ENCODE data around the gene TAF11L5.
"Not testable (repeated sequence)": the region's sequence is repeated elsewhere in the genome, so short reads cannot be mapped to it uniquely, and the experiment has no call there.

Gene TAF11L5

GRCh38 chr5:17524935-17525334 lies at the start of gene TAF11L5:
Gene TAF11L5 (plus strand): TSS chr5:17525235.
- DNase-seq = not testable (repeated sequence)

GRCh38 chr5:17477043-17477442 lies 48.0 kb upstream of the TAF11L5 start:
- DNase-seq = no peak

- no peak for DNase-seq
Observed at GRCh38 chr5:17477573-17478265, 47.3 kb upstream of the TAF11L5 start.

GRCh38 chr5:17481378-17481777 lies 43.7 kb upstream of the TAF11L5 start:
- no peak for DNase-seq

GRCh38 chr5:17482790-17483189 lies 42.2 kb upstream of the TAF11L5 start:
- DNase-seq = no peak

GRCh38 chr5:17486464-17487173 lies 38.4 kb upstream of the TAF11L5 start:
- not testable (repeated sequence) for DNase-seq

GRCh38 chr5:17487174-17487512 lies 37.9 kb upstream of the TAF11L5 start:
- DNase-seq = no peak

- DNase-seq = not testable (repeated sequence)
Observed at GRCh38 chr5:17491257-17491656, 33.8 kb upstream of the TAF11L5 start.

- no peak for DNase-seq
Observed at GRCh38 chr5:17492770-17493169, 32.3 kb upstream of the TAF11L5 start.

- DNase-seq = no peak
Observed at GRCh38 chr5:17497446-17497845, 27.6 kb upstream of the TAF11L5 start.

GRCh38 chr5:17497931-17498330 lies 27.1 kb upstream of the TAF11L5 start, which contains the start of gene TAF11L2:
Gene TAF11L2 (plus strand): TSS chr5:17498231.
- DNase-seq = not testable (repeated sequence)

GRCh38 chr5:17511775-17512325 lies 13.2 kb upstream of the TAF11L5 start:
- no peak for DNase-seq

GRCh38 chr5:17517526-17517925 lies 7.5 kb upstream of the TAF11L5 start:
- DNase-seq = not testable (repeated sequence)

GRCh38 chr5:17518067-17518466 lies 7.0 kb upstream of the TAF11L5 start, which contains the start of gene TAF11L3:
Gene TAF11L3 (plus strand): TSS chr5:17518367.
- not testable (repeated sequence) for DNase-seq

GRCh38 chr5:17519508-17519907 lies 5.5 kb upstream of the TAF11L5 start:
- DNase-seq = not testable (repeated sequence)

GRCh38 chr5:17521501-17521900 lies 3.5 kb upstream of the TAF11L5 start, which contains the start of gene TAF11L4:
Gene TAF11L4 (plus strand): TSS chr5:17521801.
- DNase-seq = not testable (repeated sequence)

- not testable (repeated sequence) for DNase-seq
Observed at GRCh38 chr5:17526504-17526903, 1.5 kb downstream of the TAF11L5 start.

- DNase-seq = not testable (repeated sequence)
Observed at GRCh38 chr5:17528369-17528768, 3.3 kb downstream of the TAF11L5 start, which contains the start of gene TAF11L6. Gene TAF11L6 (plus strand): TSS chr5:17528669.

Measured in kidney glomerular epithelial cell (primary cell).